Ovary (tissue), 9 donors: ENCODE results near the gene TESK2. TPM values are rescaled to one million over a fixed set of nuclear protein-coding genes. Genes with fewer than 3 reads are reported as not detected.

Experiments used
- DNase-seq, 5 donors: peaks; one replicate each; pipeline ENCODE4 v3.0.0-alpha.2; 2019 to 2020
- H3K27ac ChIP-seq, 2 donors: fragments of 200-600 bp; one replicate each; pipeline versions ENCODE4 v1.5.1 to v1.8.0; 2019 to 2022
- H3K27me3 ChIP-seq: fragments of 200-600 bp; one replicate; pipeline ENCODE4 v1.8.0; 2022
- H3K36me3 ChIP-seq: fragments of 200-600 bp; sonication (generic); one replicate; pipeline ENCODE4 v1.5.1; 2019
- H3K4me1 ChIP-seq: one replicate; pipeline ENCODE4 v1.8.1; 2013; ENCODE audit warnings: mild to moderate bottlenecking, moderate library complexity; ENCODE audit not compliant: insufficient read depth
- H3K4me3 ChIP-seq: fragments of 200-600 bp; sonication (generic); one replicate; pipeline ENCODE4 v1.5.1; 2017
- H3K9me3 ChIP-seq, 2 donors: fragments of 200-600 bp in 1 of 2; sonication (generic) in 1 of 2; one replicate each; pipeline versions ENCODE4 v1.5.1 to v1.8.1; 2013 to 2019; ENCODE audit warnings: mild to moderate bottlenecking in 1 of 2, moderate library complexity in 1 of 2
- EP300 ChIP-seq: sonication (generic); formaldehyde crosslinking; IDR thresholded peaks from one replicate; pipeline ENCODE4 v1.6.1; 2017; ENCODE audit warnings: antibody characterized with exemption
- POLR2A ChIP-seq: fragments of 450-650 bp; IDR thresholded peaks from one replicate; pipeline ENCODE4 v1.6.1; 2017; ENCODE audit warnings: antibody characterized with exemption, mild to moderate bottlenecking, moderate library complexity
- whole genome bisulfite sequencing, 3 donors: extraction: QIAGEN DNeasy Blood & Tissue Kit in 1 of 3; methylation state at CpG; one replicate each; pipeline versions ENCODE4 v1.1.5 to v1.1.7; 2013 to 2017; 5-methylcytosine and 5-hydroxymethylcytosine counted together
- intact Hi-C, 4 donors: fragments of 100-400 bp; cut with DNase I; formaldehyde crosslinking; loops; one replicate each; pipeline versions ENCODE4 v1.11.0 to v1.15.1; 2022 to 2023
- polyA plus RNA-seq, 2 donors: library from polyadenylated mRNA; stranded (reverse); fragments of 200-250 nt in 1 of 2; fragments of 350-450 nt in 1 of 2; fragmentation: Illumina TruSeq in 1 of 2; extraction: RNeasy Lipid Tissue Mini Kit (QIAGEN cat#74804) in 1 of 2; gene quantifications; one replicate each; pipeline ENCODE4 v1.2.3, GENCODE V29; 2013 to 2014
- total RNA-seq, 7 donors: library from RNA; depleted of rRNA in 2 of 7; stranded (reverse); fragments of >200 nt in 2 of 7; fragmentation: NEBNext Ultra II Directional in 3 of 7; extraction: Animal tissue kit (Norgen Biotek cat#: 25700) in 3 of 7; gene quantifications; one replicate each; pipeline versions ENCODE4 v1.1.0 to v1.2.4, GENCODE V29; 2016 to 2023
- TF ChIP-seq, protein P1 (sequence below), 3 donors: fragments of 450-650 bp in 2 of 3; fragments of 200-600 bp in 1 of 3; IDR thresholded peaks; one replicate each; pipeline versions ENCODE4 v1.5.1 to v1.8.0; 2016 to 2022; ENCODE audit warnings: antibody characterized with exemption in 3 of 3, mild to moderate bottlenecking in 1 of 3
- donor health status: DM: no; HTN: no; CAD: no; lungs with moderate emphysema.
- donor health status: DM: no; HTN: no; CAD: no.
- donor health status: Bipolar disorder and iron deficiency.
- donor health status: DM: yes; HTN: yes; CAD: no.
- donor health status: DM: no; HTN: no; CAD: no.
- donor health status: DM: yes; HTN: yes; CAD: no.

Gene TESK2
- total and polyA plus RNA-seq, 9 donors, result 6.7 to 12.5 (median 9.7) TPM

DNA sequence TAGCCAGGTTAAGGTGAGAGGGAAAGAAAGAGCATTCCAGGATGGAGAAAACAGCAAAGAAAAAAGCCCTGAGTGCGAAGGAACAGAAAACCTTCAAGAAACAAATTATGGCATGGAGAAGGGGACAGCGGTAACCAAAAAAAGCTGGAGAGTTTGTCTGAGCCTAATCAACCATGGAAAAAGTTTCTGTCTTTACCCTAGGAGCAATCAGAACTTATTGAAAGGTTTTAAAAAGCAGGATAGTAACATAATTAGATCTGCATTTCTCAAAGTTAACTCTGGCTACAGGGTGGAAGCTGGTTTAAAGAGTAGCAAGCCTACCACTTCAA is 190.3 kb downstream of the TESK2 start:
- no peaks in the 10 kb centered on the region for H3K27me3 ChIP-seq
- no peak overlapping the region for H3K4me3 ChIP-seq
- intact Hi-C loops, result loop anchor here in 3 of 4 donors (2.0 to 10.0 kb wide), 6 partner anchors 288 to 568 kb away; partner anchors contain the start of genes UROD (in 2 of the 3), BEST4 (in 1 of the 3), BTBD19 (in 1 of the 3) and DYNLT4 (in 1 of the 3)
- H3K36me3 ChIP-seq, result no peaks in the 10 kb centered on the region
- H3K27ac ChIP-seq, result no peak overlapping the region
- 53 to 75% (median 62%) methylated on average over 2 of the region's 2 CpGs for WGBS, 3 donors
- no peak for TF ChIP-seq POLR2A
- TF ChIP-seq EP300, result no peak
- TF ChIP-seq, protein P1, sequence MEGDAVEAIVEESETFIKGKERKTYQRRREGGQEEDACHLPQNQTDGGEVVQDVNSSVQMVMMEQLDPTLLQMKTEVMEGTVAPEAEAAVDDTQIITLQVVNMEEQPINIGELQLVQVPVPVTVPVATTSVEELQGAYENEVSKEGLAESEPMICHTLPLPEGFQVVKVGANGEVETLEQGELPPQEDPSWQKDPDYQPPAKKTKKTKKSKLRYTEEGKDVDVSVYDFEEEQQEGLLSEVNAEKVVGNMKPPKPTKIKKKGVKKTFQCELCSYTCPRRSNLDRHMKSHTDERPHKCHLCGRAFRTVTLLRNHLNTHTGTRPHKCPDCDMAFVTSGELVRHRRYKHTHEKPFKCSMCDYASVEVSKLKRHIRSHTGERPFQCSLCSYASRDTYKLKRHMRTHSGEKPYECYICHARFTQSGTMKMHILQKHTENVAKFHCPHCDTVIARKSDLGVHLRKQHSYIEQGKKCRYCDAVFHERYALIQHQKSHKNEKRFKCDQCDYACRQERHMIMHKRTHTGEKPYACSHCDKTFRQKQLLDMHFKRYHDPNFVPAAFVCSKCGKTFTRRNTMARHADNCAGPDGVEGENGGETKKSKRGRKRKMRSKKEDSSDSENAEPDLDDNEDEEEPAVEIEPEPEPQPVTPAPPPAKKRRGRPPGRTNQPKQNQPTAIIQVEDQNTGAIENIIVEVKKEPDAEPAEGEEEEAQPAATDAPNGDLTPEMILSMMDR (IDR thresholded peaks at IDR 0.05), result no peak
- no peak for DNase-seq
- no peaks in the 10 kb centered on the region for H3K9me3 ChIP-seq
- H3K4me1 ChIP-seq, result no peaks in the 10 kb centered on the region

DNA sequence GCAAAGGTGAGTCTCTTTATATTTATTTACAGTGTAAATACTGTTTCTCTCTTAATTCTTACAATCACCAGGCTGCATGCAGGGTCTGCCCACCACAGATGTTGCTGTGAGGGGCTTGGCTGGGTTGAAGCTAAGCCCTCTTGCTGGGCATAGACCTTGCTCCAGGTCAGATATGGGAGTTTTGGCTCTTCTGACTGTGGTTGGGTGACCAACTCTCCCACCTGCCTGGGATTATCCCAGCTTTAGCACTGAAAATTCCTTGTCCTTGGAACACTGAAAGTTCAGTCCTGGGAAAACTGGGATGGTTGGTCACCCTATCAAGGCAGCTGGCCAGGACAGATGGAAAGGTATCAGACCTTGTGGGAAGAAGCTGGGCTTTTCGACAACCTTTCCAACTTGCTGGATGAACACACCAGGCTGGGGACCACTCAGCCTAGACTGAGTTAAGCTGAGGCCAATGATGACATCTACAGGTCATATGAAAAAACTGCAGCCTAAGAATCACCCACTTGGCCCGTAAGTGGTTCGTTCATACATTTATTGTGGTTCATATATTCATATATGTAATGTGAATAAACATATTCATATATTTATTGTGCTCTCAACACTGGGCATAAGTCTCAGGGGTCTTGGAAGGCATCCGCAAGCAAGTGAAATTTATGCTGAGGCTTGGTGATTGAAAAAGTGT is 190.8 kb downstream of the TESK2 start:
- Histone ChIP-seq H3K27ac (no peak overlapping the region), H3K36me3 (no peaks in the 10 kb centered on the region), H3K27me3 (no peaks in the 10 kb centered on the region), H3K4me1 (no peaks in the 10 kb centered on the region), H3K4me3 (no peak overlapping the region), H3K9me3 (no peaks in the 10 kb centered on the region)
- no peak for TF ChIP-seq POLR2A
- TF ChIP-seq, protein P1 (IDR thresholded peaks at IDR 0.05), result peak; percentile 50 to 79 (median 74)
- DNase-seq, result peak; percentile 49 to 65 (median 57)
- WGBS, 3 donors, result 9 to 12% (median 10%) methylated on average over 4 of the region's 4 CpGs
- intact Hi-C loops, result loop anchor here (2.0 to 10.0 kb wide), 7 partner anchors 283 to 568 kb away; partner anchors contain the start of genes UROD (in 2 of the 4), BEST4 (in 1 of the 4), BTBD19 (in 1 of the 4) and DYNLT4 (in 1 of the 4)

DNA sequence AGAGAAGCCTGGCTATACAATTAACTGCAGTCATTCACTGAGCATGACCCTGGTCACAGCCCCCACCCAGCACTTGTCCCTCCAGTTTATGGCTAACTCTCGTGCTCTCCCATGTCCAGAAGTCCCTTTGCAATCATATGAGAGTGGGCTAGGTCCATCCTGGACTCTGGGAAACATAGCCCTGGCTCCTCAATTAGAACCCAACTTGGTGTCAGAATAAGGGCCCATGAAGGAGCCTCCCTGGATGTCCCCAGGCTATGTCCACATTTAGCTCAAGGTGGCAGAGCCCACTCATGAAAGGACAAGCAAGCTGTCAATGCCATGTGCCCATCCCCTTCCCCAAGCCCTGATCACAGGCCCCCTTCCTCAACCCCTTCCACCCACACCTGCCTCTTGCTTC is 191.7 kb downstream of the TESK2 start:
- Histone ChIP-seq H3K4me3 (no peak overlapping the region), H3K36me3 (no peaks in the 10 kb centered on the region), H3K4me1 (no peaks in the 10 kb centered on the region), H3K27me3 (no peaks in the 10 kb centered on the region), H3K9me3 (no peaks in the 10 kb centered on the region), H3K27ac (no peak overlapping the region)
- TF ChIP-seq EP300, result no peak
- intact Hi-C loops, result loop anchor here in 1 of 4 donors (5.0 kb wide), 1 partner anchor 282 kb away; no protein-coding TSS in a partner anchor
- 44 to 80% (median 67%) methylated on average over 1 of the region's 1 CpG for WGBS, 3 donors
- no peak for DNase-seq

DNA sequence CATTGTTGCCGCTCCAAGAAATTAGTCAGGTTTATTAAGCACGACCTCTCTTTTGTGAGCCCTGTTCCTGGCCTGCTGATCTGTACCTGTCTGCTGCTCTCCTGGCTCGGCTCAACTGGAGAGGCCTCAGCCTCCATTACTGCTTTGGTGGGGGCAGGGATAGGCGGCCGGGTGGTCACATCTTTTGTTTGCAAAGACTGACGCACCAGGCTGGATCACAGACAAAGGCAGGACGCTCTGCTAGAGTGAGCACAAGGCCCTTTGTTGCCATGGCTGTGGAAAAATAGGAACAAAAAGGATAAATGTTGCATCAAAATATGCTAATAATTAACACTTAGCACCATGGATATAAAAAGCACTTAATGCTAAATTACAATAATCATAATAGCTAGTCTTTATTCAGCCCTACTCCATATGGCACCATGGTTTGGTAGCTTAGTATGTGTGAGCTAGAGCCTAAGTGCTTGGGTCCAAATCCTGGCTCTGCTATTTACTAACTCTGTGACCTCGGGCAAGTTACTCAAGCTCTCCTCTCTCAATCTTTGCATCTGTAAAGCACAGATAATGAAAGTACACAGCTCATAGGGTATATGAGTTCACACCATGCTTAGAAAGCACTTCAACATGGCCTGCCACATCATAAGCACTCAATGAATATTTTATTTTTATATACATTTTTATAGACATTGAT is 193.2 kb downstream of the TESK2 start:
- intact Hi-C loops, result loop anchor here in 1 of 4 donors (5.0 kb wide), 1 partner anchor 281 kb away; no protein-coding TSS in a partner anchor
- DNase-seq, result no peak
- Histone ChIP-seq H3K36me3 (no peaks in the 10 kb centered on the region), H3K4me1 (no peaks in the 10 kb centered on the region), H3K27ac (no peak overlapping the region), H3K27me3 (no peaks in the 10 kb centered on the region), H3K9me3 (no peaks in the 10 kb centered on the region), H3K4me3 (no peak overlapping the region)
- WGBS, 3 donors, result 81 to 84% (median 83%) methylated on average over 8 of the region's 8 CpGs
- TF ChIP-seq POLR2A, result no peak
- TF ChIP-seq EP300, result no peak
- TF ChIP-seq, protein P1 (IDR thresholded peaks at IDR 0.05), result no peak

Other genes with a start within 250 kb of the TESK2 start
- 1 to 10 TPM in 5 of 7 donors, under 1 TPM in 1, not detected in 1; 0.80 to 2.0 (median 1.4) TPM for gene HPDL, start 164.3 kb downstream of the TESK2 start, total RNA-seq
- gene HPDL, start 164.3 kb downstream of the TESK2 start, polyA plus RNA-seq, result under 1 TPM; 0.12 to 0.62 TPM
- 10 to 100 TPM in 3 of 7 donors, 1 to 10 TPM in 4; 6.7 to 16.3 (median 9.0) TPM for gene TOE1, start 151.0 kb downstream of the TESK2 start, total RNA-seq
- 10 to 100 TPM; 10.7 to 13.5 TPM for gene TOE1, start 151.0 kb downstream of the TESK2 start, polyA plus RNA-seq
- gene MUTYH, start 150.7 kb downstream of the TESK2 start, total RNA-seq, result 10 to 100 TPM; 23.0 to 38.8 (median 27.4) TPM
- 10 to 100 TPM; 10.6 to 25.3 TPM for gene MUTYH, start 150.7 kb downstream of the TESK2 start, polyA plus RNA-seq
- gene CCDC163, start 8.9 kb upstream of the TESK2 start, total RNA-seq, result 1 to 10 TPM; 1.1 to 5.5 (median 2.3) TPM
- 1 to 10 TPM; 1.7 to 3.6 TPM for gene CCDC163, start 8.9 kb upstream of the TESK2 start, polyA plus RNA-seq
- 1 to 10 TPM; 3.1 to 9.9 (median 6.7) TPM for gene MMACHC, start 9.1 kb upstream of the TESK2 start, total RNA-seq
- 1 to 10 TPM; 2.2 to 4.8 TPM for gene MMACHC, start 9.1 kb upstream of the TESK2 start, polyA plus RNA-seq
- 100 to 1,000 TPM; 127 to 332 (median 250) TPM for gene PRDX1, start 30.7 kb upstream of the TESK2 start, total RNA-seq
- 100 to 1,000 TPM; 291 to 461 TPM for gene PRDX1, start 30.7 kb upstream of the TESK2 start, polyA plus RNA-seq
- 100 to 1,000 TPM in 2 of 7 donors, 10 to 100 TPM in 5; 39.8 to 119 (median 88.3) TPM for gene AKR1A1, start 59.7 kb upstream of the TESK2 start, total RNA-seq
- 10 to 100 TPM; 75.4 to 99.0 TPM for gene AKR1A1, start 59.7 kb upstream of the TESK2 start, polyA plus RNA-seq
- gene NASP, start 92.9 kb upstream of the TESK2 start, total RNA-seq, result 100 to 1,000 TPM in 2 of 7 donors, 10 to 100 TPM in 5; 60.4 to 114 (median 76.3) TPM
- gene NASP, start 92.9 kb upstream of the TESK2 start, polyA plus RNA-seq, result 100 to 1,000 TPM in 1 of 2 donors, 10 to 100 TPM in 1; 92.6 to 122 TPM
- gene CCDC17, start 132.9 kb upstream of the TESK2 start, total RNA-seq, result 10 to 100 TPM in 1 of 7 donors, 1 to 10 TPM in 6; 1.3 to 30.2 (median 3.7) TPM
- 1 to 10 TPM; 1.4 to 1.5 TPM for gene CCDC17, start 132.9 kb upstream of the TESK2 start, polyA plus RNA-seq
- gene GPBP1L1, start 195.4 kb upstream of the TESK2 start, total RNA-seq, result 10 to 100 TPM; 72.7 to 89.5 (median 80.8) TPM
- gene GPBP1L1, start 195.4 kb upstream of the TESK2 start, polyA plus RNA-seq, result 10 to 100 TPM; 36.0 to 69.8 TPM
- gene TMEM69, start 197.0 kb upstream of the TESK2 start, total RNA-seq, result 10 to 100 TPM; 16.1 to 25.5 (median 19.1) TPM
- 10 to 100 TPM; 24.2 to 35.5 TPM for gene TMEM69, start 197.0 kb upstream of the TESK2 start, polyA plus RNA-seq